Activated T-cell treated with anti-CD3 and anti-CD28 coated beads, Interleukin-2, amount 50 U/mL, for 48 hours (primary cell): Measurements from ENCODE around the gene MAN2B1.
"Not testable (repeated sequence)": the region's sequence is repeated elsewhere in the genome, so short reads cannot be mapped to it uniquely, and the experiment has no call there.

Experiments
- DNase-seq, 2 experiments: peaks; one replicate each; pipeline ENCODE4 v3.0.0-alpha.2; 2020

MAN2B1 gene

GRCh38 chr19:12656899-12657571, 9.5 kb downstream of the MAN2B1 start:
- peak; percentile 58 to 69 for DNase-seq

DNA sequence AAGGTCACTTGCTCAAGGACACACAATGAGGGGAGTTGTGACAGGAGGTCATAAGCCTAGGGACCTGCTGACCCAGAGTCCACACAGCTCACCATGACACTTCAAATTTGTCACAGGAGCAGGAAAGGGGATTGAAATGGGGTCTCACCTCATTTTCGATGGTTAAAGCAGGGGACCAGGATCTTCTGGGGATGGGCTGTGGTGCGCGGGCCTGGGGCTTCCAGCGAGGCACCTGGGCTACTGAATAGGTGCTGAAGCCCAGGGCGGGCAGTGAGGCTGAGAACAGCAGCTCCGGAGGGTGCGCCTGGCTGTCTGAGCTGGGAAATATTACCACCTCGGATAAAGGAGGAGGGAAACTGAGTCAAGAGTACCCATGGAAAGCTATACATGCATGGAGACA, 11.0 kb downstream of the MAN2B1 start:
- DNase-seq, result no peak

DNA sequence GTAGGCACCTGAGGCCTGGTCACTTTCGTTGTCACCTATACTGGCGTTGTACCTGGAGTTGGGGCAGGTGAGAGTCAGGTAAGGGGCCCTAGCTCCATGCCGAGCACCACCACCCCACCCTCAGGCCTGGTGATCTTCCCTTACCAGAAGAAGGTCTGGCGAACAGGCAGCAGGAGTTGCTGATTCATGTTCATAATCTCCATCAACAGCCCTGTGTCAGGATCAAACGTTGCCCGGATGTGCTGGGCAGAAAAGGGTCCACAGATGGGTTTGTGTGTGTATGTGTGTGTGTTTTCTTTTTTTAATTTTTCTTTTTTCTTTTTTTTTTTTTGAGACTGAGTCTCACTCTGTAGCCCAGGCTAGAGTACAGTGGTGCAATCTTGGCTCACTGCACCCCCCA, 14.3 kb downstream of the MAN2B1 start:
- DNase-seq, result no peak

GRCh38 chr19:12649941-12650340, 16.6 kb downstream of the MAN2B1 start:
- DNase-seq, result no peak

GRCh38 chr19:12648088-12648487, 18.5 kb downstream of the MAN2B1 start:
- no peak for DNase-seq

DNA sequence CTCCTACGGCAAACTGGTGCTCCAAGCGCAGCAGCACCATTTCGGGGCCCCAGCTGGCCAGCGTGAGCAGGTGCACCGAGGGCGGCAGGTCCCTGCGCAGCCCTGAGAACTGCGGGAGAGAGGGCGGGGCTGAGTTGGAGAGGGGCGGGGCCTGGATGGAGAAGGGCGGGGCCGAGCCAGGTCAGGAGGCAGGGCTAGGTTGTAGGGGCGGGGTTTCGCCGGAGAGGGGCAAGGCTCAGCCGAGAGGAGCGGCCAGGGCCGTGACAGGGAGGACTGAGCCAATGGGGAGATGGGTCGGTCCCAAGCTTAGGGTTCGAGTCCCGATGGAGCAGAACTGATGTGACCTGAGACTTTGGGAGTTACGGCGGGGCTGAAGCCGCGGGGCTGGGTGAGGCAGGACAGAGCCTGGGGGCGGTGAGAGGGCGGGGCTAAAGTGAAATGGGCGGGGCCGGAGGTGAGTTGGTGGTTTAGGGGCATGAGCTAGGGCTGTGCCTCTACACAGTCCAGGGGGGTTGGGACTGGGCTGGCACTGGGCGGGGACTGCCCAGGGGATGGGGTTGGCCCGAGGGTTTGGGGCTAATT, 19.0 kb downstream of the MAN2B1 start:
- DNase-seq, result peak; percentile 66 to 75

- no peak for DNase-seq
These were observed 19.5 kb downstream of the MAN2B1 start for GRCh38 chr19:12647047-12647446.

- no peak for DNase-seq
These were observed 20.0 kb downstream of the MAN2B1 start for GRCh38 chr19:12646551-12646950.

GRCh38 chr19:12643716-12644115, 22.8 kb downstream of the MAN2B1 start:
- DNase-seq, result not testable (repeated sequence)

DNA sequence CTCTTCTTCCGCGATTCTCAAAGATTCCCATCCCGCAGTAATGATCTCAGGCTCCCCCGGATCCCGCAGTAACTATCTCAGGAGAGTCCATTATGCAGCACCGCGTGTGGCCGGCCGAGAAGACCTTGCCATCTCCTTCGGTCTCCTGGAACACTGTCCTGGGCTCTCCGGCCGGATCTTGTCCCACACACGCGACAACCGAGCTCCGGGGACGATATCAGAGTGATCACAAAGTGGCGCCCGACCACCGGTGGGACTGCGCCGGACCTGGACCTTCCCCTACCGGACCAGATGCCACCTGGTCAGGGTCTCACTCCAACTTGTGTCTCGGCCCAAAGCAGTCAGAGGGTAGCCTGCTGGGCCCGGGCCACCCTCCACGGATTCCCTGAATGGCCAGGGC, 24.0 kb downstream of the MAN2B1 start:
- DNase-seq, result no peak

DNA sequence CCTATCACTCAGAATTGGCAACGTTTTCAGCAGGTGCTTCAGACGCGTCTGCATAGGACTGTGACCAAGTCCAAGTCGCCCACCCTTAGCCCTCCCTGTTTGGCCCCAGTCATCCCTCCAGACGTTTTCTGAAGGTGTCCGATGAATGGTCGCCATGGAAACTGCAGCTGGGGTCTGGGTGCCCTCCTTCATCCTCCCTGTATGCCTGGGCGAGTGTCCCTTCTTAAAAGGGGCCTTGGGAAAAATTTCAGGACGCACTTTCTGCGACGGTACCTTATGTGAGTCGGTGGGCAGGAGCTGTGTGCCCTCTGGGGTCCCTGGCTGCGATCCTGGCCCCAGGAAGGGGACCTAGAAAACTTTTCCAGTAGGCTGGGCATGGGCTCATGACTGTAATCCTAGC, 25.1 kb downstream of the MAN2B1 start:
- no peak for DNase-seq

DNA sequence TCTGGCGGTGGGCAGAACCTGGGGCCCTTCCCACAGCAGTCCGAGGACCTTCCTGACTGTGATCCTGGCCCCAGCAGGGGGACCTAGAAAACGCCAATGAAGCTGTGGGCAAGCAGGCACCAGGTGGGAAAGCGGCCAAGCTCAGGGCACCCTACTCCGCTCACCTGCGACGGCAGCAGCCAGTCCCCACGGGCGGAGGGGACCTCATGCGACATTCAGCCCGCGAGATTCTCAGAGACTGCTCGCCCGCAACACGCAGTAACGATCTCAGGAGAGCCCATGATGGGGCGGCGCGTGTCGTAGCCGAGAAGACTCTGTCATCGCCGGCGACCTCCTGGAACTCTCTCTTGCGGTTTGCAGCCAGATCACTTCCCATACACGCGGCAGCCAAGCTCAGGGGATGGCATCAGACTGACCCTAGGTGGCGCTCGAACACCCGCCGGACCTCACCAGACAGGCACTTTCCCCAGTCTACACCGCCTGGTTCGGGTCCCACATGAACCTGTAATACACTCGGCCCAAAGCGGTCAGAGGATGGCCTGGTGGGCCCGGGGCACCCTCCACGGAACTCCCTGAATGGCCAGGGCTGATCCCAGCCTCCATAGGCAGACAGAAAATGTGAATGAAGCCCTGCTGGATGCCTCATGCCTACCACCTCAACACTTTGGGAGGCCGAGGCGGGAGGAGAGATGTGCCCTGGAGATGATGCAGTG, 26.5 kb downstream of the MAN2B1 start:
- peak; percentile 93 to 95 for DNase-seq

DNA sequence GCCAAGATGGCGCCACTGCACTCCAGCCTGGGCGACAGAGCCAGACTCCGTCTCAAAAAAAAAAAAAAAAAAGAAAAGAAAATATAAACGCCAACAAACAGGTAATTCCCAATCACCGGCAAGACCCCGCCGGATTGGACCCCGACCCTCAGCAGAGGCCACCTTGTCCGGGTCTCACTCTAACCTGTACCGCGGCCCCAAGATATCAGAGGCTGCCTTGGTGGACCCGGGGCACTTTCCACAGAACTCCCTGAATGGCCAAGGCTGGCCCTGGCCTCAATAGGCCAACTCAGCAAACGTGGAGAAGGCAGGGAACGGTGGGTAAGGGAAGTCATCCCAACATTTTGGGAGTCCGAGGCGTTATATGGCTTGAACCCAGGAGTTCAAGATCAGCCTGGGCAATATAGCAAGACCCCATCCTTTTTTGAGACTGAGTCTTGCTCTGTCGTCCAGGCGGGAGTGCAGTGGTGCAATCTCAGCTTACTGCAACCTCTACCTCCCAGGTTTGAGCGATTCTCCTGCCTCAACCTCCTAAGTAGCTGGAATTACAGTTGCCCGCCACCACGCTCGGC, 27.8 kb downstream of the MAN2B1 start:
- DNase-seq, result no peak

DNA sequence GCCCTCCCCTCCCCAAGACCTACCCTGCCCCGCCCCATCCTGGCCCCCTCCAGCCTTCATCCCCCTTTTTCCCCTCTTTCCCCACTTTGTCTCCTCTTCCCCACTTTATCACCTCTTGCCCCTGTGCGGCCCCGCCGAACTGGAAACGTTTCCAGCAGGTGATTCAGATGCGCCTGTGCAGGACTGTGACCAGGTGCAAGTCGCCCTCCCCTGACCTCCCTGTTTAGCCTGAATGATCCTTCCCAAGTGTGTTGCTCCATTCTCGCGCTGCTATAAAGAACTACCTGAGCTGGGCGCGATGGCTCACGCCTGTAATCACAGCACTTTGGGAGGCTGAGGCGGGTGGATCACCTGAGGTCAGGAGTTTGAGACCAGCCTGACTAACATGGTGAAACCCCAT, 29.9 kb downstream of the MAN2B1 start:
- DNase-seq, result no peak

GRCh38 chr19:12629215-12629614, 37.3 kb downstream of the MAN2B1 start:
- no peak for DNase-seq

GRCh38 chr19:12628040-12629022, 38.2 kb downstream of the MAN2B1 start:
- DNase-seq, result no peak

DNA sequence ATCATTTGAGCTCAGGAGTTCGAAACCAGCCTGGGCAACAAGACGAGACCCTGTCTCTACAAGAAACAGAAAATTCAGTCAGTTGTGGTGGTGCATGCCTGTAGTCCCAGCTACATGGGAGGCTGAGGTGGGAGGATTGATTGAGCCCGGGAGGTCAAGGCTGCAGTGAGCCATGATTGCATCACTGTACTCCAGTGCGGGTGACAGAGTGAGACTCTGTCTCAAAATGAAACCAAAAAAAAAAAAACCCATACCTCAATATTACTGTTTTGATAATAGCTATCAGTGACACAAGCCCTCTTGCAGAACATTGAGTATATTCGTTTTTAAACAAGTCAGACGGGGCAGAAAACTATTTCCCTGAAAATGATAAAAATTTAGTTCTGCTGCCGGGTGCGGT, 39.6 kb downstream of the MAN2B1 start:
- no peak for DNase-seq

DNA sequence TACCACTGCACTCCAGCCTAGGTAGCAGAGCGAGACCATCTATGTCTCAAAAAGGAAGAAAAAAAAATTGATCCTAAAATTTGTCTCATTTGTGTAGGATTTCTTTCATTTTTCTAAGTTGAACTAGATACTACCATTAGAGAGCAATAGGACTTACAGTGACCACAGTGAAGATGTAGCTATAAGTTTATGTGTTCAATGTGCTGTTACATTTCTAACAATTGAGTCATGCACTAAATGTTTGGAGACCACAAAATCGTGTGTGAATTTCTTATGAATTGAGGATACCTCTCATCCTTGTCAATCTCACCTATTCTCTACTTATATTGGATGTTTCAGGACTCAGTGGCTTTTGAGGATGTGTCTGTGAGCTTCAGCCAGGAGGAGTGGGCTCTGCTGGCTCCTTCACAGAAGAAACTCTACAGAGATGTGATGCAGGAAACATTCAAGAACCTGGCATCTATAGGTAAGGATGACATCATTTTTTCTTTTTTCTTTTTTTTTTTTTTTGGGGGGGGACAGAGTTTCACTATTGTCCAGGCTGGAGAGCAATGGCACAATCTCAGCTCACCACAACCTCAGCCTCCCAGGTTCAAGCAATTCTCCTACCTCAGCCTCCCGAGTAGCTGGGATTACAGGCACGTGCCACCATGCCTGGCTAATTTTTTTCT, 43.0 kb downstream of the MAN2B1 start:
- no peak for DNase-seq

DNA sequence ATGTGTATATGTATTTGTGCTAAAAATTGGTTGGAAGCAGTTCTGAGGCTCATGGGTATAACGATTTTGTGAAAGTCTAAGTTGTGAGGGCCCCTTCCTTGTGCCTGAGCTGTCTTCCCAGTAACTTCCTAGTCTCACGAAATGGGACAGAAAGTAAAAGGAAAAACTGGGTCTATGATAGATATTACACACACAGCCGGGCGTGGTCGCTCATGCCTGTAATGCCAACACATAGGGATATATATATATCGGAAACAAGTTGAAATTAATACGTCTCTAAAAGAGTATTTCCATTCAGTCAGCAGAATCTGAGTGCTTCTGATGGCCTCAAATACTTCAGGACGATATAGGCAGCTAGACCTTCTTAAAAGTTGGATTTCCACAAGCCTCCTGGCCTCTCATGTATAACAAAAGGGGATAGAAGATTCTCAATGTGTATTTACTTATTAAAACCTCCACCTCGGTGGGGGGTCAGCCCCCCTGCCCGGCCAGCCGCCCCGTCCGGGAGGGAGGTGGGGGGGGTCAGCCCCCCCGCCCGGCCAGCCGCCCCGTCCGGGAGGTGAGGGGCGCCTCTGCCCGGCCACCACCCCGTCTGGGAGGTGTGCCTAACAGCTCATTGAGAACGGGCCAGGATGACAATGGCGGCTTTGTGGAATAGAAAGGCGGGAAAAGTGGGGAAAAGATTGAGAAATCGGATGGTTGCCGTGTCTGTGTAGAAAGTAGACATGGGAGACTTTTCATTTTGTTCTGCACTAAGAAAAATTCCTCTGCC, 45.1 kb downstream of the MAN2B1 start:
- DNase-seq, result not testable (repeated sequence)

DNA sequence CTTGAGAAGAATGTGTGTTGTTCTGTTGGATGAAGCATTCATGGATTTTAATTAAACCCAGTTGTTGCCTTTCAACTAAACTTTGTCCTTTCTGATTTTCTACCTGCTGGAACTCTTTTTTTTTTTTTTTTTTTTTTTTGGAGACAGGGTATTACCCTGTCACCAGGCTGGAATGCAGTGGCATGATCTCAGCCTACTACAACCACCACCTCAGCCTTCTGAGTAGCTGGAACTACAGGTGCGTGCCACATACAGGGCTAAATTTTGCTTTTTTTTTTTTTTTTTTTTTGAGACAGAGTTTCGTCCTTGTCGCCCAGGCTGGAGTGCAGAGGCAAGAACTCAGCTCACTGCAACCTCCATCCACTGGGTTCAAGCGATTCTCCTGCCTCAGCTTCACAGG, 48.9 kb downstream of the MAN2B1 start:
- DNase-seq, result no peak

DNA sequence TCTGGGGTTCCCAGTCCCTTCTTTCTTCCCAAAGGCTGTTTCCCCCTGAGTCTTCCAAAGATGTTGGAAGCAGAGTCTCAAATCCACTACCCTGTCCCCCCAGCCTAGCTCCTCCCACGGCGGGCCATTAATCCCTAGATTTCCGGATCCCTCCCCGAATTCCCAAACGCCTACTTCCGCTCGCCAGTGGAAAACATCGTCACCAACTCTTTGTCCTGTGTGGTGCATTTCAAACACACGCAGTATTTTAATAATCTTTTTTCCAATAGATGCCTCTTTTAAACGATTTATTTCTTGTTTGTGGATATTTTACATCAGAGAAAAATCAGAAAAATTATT, 55.2 kb downstream of the MAN2B1 start:
- no peak for DNase-seq
